IMR-90 (cell line): ENCODE data around the gene MSMP. TPM values are rescaled to one million over a fixed set of nuclear protein-coding genes. Genes with fewer than 3 reads are reported as not detected.
A peak's percentile ranks its signal among the peaks of the same experiment; 100 is the strongest.

Experiments
- ATAC-seq: fragments of 200-7000 bp; cut with Tn5 transposase; 2 replicates; pipeline ENCODE4 v1.9.1; 2020; ENCODE audit warnings: low read depth, mild to moderate bottlenecking, moderate library complexity
- BruUV-seq: library from RNA; stranded (reverse); fragments of 400-500 nt; replicated peaks from 2 replicates; lab custom pipeline; 2021; lab: Mats Ljungman, UMichigan
- CTCF ChIA-PET: fragments of 300-600 bp; formaldehyde crosslinking; extraction: SDS; loops from one replicate; lab custom pipeline; 2021; ENCODE audit warnings: antibody characterized with exemption; lab: Yijun Ruan, JAX
- POLR2A ChIA-PET: fragments of 300-600 bp; sonication (Branson Sonifier 250); formaldehyde crosslinking; loops from one replicate; lab custom pipeline; 2022; ENCODE audit warnings: antibody characterized with exemption; ENCODE audit not compliant: unreplicated experiment; lab: Charles Lee
- DNase-seq: peaks from one replicate; pipeline ENCODE4 v3.0.0; 2013
- H2AFZ ChIP-seq: replicated peaks from 2 replicates; pipeline ENCODE3; 2013; ENCODE audit warnings: low read length, mild to moderate bottlenecking; ENCODE audit not compliant: poor library complexity
- H2AK5ac ChIP-seq: 2 replicates; pipeline ENCODE4 v1.6.1; 2013; ENCODE audit warnings: low read depth, low read length, inconsistent platforms
- H2AK9ac ChIP-seq: replicated peaks from 2 replicates; pipeline ENCODE3; 2013; ENCODE audit warnings: mild to moderate bottlenecking, low read depth, low read length, moderate library complexity; ENCODE audit not compliant: poor library complexity
- H2BK120ac ChIP-seq: 2 replicates; pipeline ENCODE4 v1.6.1; 2013; ENCODE audit warnings: low read depth, low read length, inconsistent platforms
- H2BK15ac ChIP-seq: 3 replicates; pipeline ENCODE4 v1.6.1; 2013; ENCODE audit warnings: low read depth, low read length, inconsistent platforms
- H2BK20ac ChIP-seq: 2 replicates; pipeline ENCODE4 v1.6.1; 2013; ENCODE audit warnings: low read depth, mild to moderate bottlenecking, inconsistent platforms, low read length, moderate library complexity
- H2BK5ac ChIP-seq: 2 replicates; pipeline ENCODE4 v1.6.1; 2013; ENCODE audit warnings: mild to moderate bottlenecking, low read depth, low read length, inconsistent platforms; ENCODE audit not compliant: poor library complexity, severe bottlenecking
- H3K14ac ChIP-seq: replicated peaks from 2 replicates; pipeline ENCODE4 v1.6.1; 2013; ENCODE audit warnings: low read depth, low read length, inconsistent platforms
- H3K18ac ChIP-seq: 2 replicates; pipeline ENCODE4 v1.6.1; 2013; ENCODE audit warnings: low read depth, low read length, control low read depth
- H3K23ac ChIP-seq: 2 replicates; pipeline ENCODE4 v1.6.1; 2013; ENCODE audit warnings: low read depth, low read length, inconsistent platforms
- H3K27ac ChIP-seq: 2 replicates; pipeline ENCODE4 v1.5.1; 2013; ENCODE audit warnings: mild to moderate bottlenecking, control low read depth, low read length; ENCODE audit not compliant: insufficient read depth
- H3K27me3 ChIP-seq: 2 replicates; pipeline ENCODE4 v1.6.1; 2013; ENCODE audit warnings: low read length; ENCODE audit not compliant: control insufficient read depth, insufficient read depth
- H3K36me3 ChIP-seq: 2 replicates; pipeline ENCODE4 v1.6.1; 2013; ENCODE audit warnings: low read length, mixed read lengths; ENCODE audit not compliant: control insufficient read depth, insufficient read depth
- H3K4ac ChIP-seq: 2 replicates; pipeline ENCODE4 v1.6.1; 2013; ENCODE audit warnings: low read depth, low read length, inconsistent platforms
- H3K4me1 ChIP-seq: 2 replicates; pipeline ENCODE4 v1.6.1; 2013; ENCODE audit warnings: low read length, mixed read lengths; ENCODE audit not compliant: control insufficient read depth, insufficient read depth
- H3K4me2 ChIP-seq: 2 replicates; pipeline ENCODE4 v1.6.1; 2013; ENCODE audit warnings: low read depth, mild to moderate bottlenecking, control low read depth, low read length, moderate library complexity
- H3K4me3 ChIP-seq: 2 replicates; pipeline ENCODE4 v1.5.1; 2013; ENCODE audit warnings: low read depth, mild to moderate bottlenecking, control low read depth, low read length, moderate library complexity; ENCODE audit not compliant: insufficient read depth
- H3K56ac ChIP-seq: 2 replicates; pipeline ENCODE4 v1.6.1; 2013; ENCODE audit warnings: low read length, inconsistent platforms; ENCODE audit not compliant: insufficient read depth; ENCODE audit errors: extremely low read depth
- H3K79me1 ChIP-seq, 2 experiments: 2 replicates each; pipeline ENCODE4 v1.6.1; 2013; ENCODE audit warnings: low read length in 2 of 2, inconsistent platforms in 1 of 2, low read depth in 1 of 2
- H3K9ac ChIP-seq: 2 replicates; pipeline ENCODE4 v1.6.1; 2013; ENCODE audit warnings: low read depth, low read length, control low read depth
- H3K9me1 ChIP-seq: 2 replicates; pipeline ENCODE4 v1.6.1; 2013; ENCODE audit warnings: low read length, inconsistent platforms; ENCODE audit not compliant: insufficient read depth
- H3K9me3 ChIP-seq: 2 replicates; pipeline ENCODE4 v1.6.1; 2013; ENCODE audit warnings: low read length; ENCODE audit not compliant: control insufficient read depth, insufficient read depth
- H4K20me1 ChIP-seq: 2 replicates; pipeline ENCODE4 v1.6.1; 2013; ENCODE audit warnings: low read length, inconsistent platforms; ENCODE audit not compliant: insufficient read depth
- H4K5ac ChIP-seq: 2 replicates; pipeline ENCODE4 v1.6.1; 2013; ENCODE audit warnings: mild to moderate bottlenecking, low read depth, low read length, control low read depth
- H4K8ac ChIP-seq, 2 experiments: 2 replicates each; pipeline ENCODE4 v1.6.1; 2013; ENCODE audit warnings: low read depth in 2 of 2, low read length in 2 of 2, control low read depth in 1 of 2, inconsistent platforms in 1 of 2
- H4K91ac ChIP-seq: 2 replicates; pipeline ENCODE4 v1.6.1; 2013; ENCODE audit warnings: low read depth, low read length, inconsistent platforms; ENCODE audit not compliant: insufficient read depth
- BHLHE40 ChIP-seq: fragments of 150-350 bp; IDR thresholded peaks from 2 replicates; pipeline ENCODE4 v1.6.1; 2016; ENCODE audit warnings: mild to moderate bottlenecking, low read depth, low read length
- CEBPB ChIP-seq: IDR thresholded peaks from 2 replicates; pipeline ENCODE4 v1.6.1; 2012; ENCODE audit warnings: low read depth, low read length, improper control_type of control experiment
- ELK1 ChIP-seq: fragments of 150-350 bp; IDR thresholded peaks from 2 replicates; pipeline ENCODE4 v1.6.1; 2016; ENCODE audit warnings: low read depth, mild to moderate bottlenecking, low read length, moderate library complexity, borderline replicate concordance
- FOS ChIP-seq: fragments of 150-350 bp; IDR thresholded peaks from 2 replicates; pipeline ENCODE4 v1.6.1; 2016; ENCODE audit warnings: low read depth, low read length
- MAFK ChIP-seq: IDR thresholded peaks from 2 replicates; pipeline ENCODE4 v1.6.1; 2012; ENCODE audit warnings: low read depth, low read length, improper control_type of control experiment
- MAZ ChIP-seq: IDR thresholded peaks from 2 replicates; pipeline ENCODE4 v1.6.1; 2012; ENCODE audit warnings: low read depth, mild to moderate bottlenecking, low read length, improper control_type of control experiment, moderate library complexity, borderline replicate concordance
- MXI1 ChIP-seq: IDR thresholded peaks from 2 replicates; pipeline ENCODE4 v1.6.1; 2012; ENCODE audit warnings: low read depth, mild to moderate bottlenecking, low read length, moderate library complexity, borderline replicate concordance
- RAD21 ChIP-seq: IDR thresholded peaks from 2 replicates; pipeline ENCODE4 v1.6.1; 2012; ENCODE audit warnings: low read length, improper control_type of control experiment
- RFX5 ChIP-seq: IDR thresholded peaks from 2 replicates; pipeline ENCODE4 v1.8.0; 2012; ENCODE audit warnings: low read depth, mild to moderate bottlenecking, low read length, moderate library complexity
- SMC3 ChIP-seq: fragments of 150-350 bp; IDR thresholded peaks from 2 replicates; pipeline ENCODE4 v1.6.1; 2016; ENCODE audit warnings: low read depth, mild to moderate bottlenecking, antibody characterized with exemption, low read length, moderate library complexity
- USF2 ChIP-seq: fragments of 150-350 bp; IDR thresholded peaks from 2 replicates; pipeline ENCODE4 v1.6.1; 2017; ENCODE audit warnings: mild to moderate bottlenecking, antibody characterized with exemption, low read length, low read depth
- WGBS, 2 experiments: methylation state at CpG; one replicate each; pipeline versions ENCODE4 v1.1.5 to v1.1.7; 2013; ENCODE audit warnings: missing lambda C conversion rate in 2 of 2; ENCODE audit not compliant: insufficient read length in 1 of 2; ENCODE audit errors: extremely low coverage in 2 of 2; 5-methylcytosine and 5-hydroxymethylcytosine counted together
- dilution Hi-C: fragments of 300-500 bp; cut with HindIII; formaldehyde crosslinking; loops from one replicate; pipeline ENCODE4 v1.14.3; 2018; ENCODE audit warnings: low sequenced_read_pairs; ENCODE audit not compliant: unreplicated experiment
- in situ Hi-C: fragments of 300-500 bp; cut with MboI; formaldehyde crosslinking; loops from 3 replicates; pipeline ENCODE4 v1.14.3; 2019; ENCODE audit warnings: low sequenced_read_pairs, inconsistent platforms, mixed read lengths
- intact Hi-C: fragments of 100-400 bp; cut with micrococcal nuclease; formaldehyde crosslinking; loops from 2 replicates; pipeline ENCODE4 v1.10.0; 2022
- polyA plus RNA-seq, 3 experiments: library from polyadenylated mRNA; depleted of rRNA; stranded (reverse); fragments of >200 nt; gene quantifications; 2 replicates each; pipeline ENCODE4 v1.2.3, GENCODE V29; 2012; ENCODE audit warnings: low replicate concordance in 1 of 3
- total RNA-seq: library from RNA; depleted of rRNA; stranded (reverse); fragments of >200 nt; gene quantifications from 2 replicates; pipeline ENCODE4 v1.2.3, GENCODE V29; 2012
- TF ChIP-seq, protein P1 (sequence below): conservative IDR thresholded peaks from 2 replicates; pipeline ENCODE4 v1.5.1; 2012; ENCODE audit warnings: mild to moderate bottlenecking, low read depth, low read length, improper control_type of control experiment

The MSMP gene
- total and polyA plus RNA-seq, 2 of the 4 experiments (the other 2 are of a cell fraction), result not detected

DNA sequence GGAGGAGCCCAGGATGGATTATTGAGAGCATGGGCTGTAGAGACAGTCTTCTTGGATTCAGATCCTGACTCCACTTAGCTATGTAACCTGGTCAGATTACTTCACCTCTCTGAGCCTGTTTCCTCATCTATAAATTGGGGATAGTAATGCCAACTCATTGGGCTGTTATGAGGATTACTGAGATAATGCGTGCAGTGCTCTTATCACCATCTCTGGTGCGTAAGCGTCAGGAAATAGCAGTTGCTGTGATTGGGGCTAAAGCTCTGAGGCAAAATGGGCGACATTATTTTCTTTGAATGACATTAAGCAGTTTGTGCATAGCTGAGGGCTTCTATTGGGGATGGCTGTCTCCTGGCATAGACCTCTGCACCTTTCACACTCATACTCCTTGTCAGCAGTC lies 995 bp upstream of the MSMP start:
- dilution Hi-C loops (no loop called here), intact Hi-C loops (no loop called here), in situ Hi-C loops (no loop called here)
- Histone ChIP-seq H2AFZ (no peak overlapping the region), H2AK9ac (no peak overlapping the region), H2BK20ac (no peak overlapping the region), H4K8ac (no peak overlapping the region), H3K9me1 (peaks cover 7% of the 10 kb centered on the region), H3K4me1 (peaks cover 9% of the 10 kb centered on the region), H3K27ac (no peak overlapping the region), H3K36me3 (peaks cover 40% of the 10 kb centered on the region), H4K5ac (no peak overlapping the region), H4K91ac (no peak overlapping the region), H3K27me3 (peaks cover 2% of the 10 kb centered on the region; the same call in 1 of the 2 replicates), H3K14ac (no peak overlapping the region), H3K18ac (no peak overlapping the region), H3K4me3 (no peak overlapping the region), H3K9ac (no peak overlapping the region), H2BK15ac (no peak overlapping the region), H3K9me3 (no peaks in the 10 kb centered on the region), H3K4me2 (no peak overlapping the region), H3K79me1 (peaks cover 4 to 10% of the 10 kb centered on the region in 2 experiments), H3K56ac (no peak overlapping the region), H3K4ac (no peak overlapping the region), H2AK5ac (no peak overlapping the region), H3K23ac (no peak overlapping the region), H2BK120ac (no peak overlapping the region), H4K20me1 (no peaks in the 10 kb centered on the region), H2BK5ac (no peak overlapping the region)
- 100% methylated on average over 1 of the region's 4 CpGs; no CpG with 5 or more reads in 1 of the 2 experiments for WGBS, 2 experiments
- ATAC-seq, result no peak
- no peak for TF ChIP-seq BHLHE40
- TF ChIP-seq ELK1, result no peak
- TF ChIP-seq MXI1, result no peak
- TF ChIP-seq RAD21, result no peak
- TF ChIP-seq RFX5, result no peak
- TF ChIP-seq MAZ, result no peak
- TF ChIP-seq MAFK, result no peak
- TF ChIP-seq USF2, result no peak
- no peak for TF ChIP-seq FOS
- TF ChIP-seq, protein P1, sequence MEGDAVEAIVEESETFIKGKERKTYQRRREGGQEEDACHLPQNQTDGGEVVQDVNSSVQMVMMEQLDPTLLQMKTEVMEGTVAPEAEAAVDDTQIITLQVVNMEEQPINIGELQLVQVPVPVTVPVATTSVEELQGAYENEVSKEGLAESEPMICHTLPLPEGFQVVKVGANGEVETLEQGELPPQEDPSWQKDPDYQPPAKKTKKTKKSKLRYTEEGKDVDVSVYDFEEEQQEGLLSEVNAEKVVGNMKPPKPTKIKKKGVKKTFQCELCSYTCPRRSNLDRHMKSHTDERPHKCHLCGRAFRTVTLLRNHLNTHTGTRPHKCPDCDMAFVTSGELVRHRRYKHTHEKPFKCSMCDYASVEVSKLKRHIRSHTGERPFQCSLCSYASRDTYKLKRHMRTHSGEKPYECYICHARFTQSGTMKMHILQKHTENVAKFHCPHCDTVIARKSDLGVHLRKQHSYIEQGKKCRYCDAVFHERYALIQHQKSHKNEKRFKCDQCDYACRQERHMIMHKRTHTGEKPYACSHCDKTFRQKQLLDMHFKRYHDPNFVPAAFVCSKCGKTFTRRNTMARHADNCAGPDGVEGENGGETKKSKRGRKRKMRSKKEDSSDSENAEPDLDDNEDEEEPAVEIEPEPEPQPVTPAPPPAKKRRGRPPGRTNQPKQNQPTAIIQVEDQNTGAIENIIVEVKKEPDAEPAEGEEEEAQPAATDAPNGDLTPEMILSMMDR, result no peak
- no peak for TF ChIP-seq CEBPB
- TF ChIP-seq SMC3, result no peak
- POLR2A ChIA-PET, result no interaction called here
- no peak for DNase-seq
- BruUV-seq, result TSS peak; percentile 10
- CTCF ChIA-PET, result no interaction called here
